ENCODE data around the gene CACNA2D3.
"Not testable (repeated sequence)": the region's sequence is repeated elsewhere in the genome, so short reads cannot be mapped to it uniquely, and the experiment has no call there.

The CACNA2D3 gene

GRCh38 chr3:54122324-54123002, at the start of gene CACNA2D3:
Gene CACNA2D3, plus strand, starts transcription at chr3:54122552.
- DNase-seq, result peak; percentile 40

- no peak for DNase-seq
Measured at GRCh38 chr3:54073386-54073785, 49.0 kb upstream of the CACNA2D3 start.

GRCh38 chr3:54079314-54079713, 43.0 kb upstream of the CACNA2D3 start:
- no peak for DNase-seq

- DNase-seq, result no peak
Measured at GRCh38 chr3:54079730-54080325, 42.5 kb upstream of the CACNA2D3 start.

GRCh38 chr3:54083921-54084320, 38.4 kb upstream of the CACNA2D3 start:
- DNase-seq, result no peak

- DNase-seq, result no peak
Measured at GRCh38 chr3:54085936-54086335, 36.4 kb upstream of the CACNA2D3 start.

GRCh38 chr3:54086652-54087405, 35.5 kb upstream of the CACNA2D3 start:
- DNase-seq, result no peak

- DNase-seq, result no peak
Measured at GRCh38 chr3:54087581-54088410, 34.6 kb upstream of the CACNA2D3 start.

- no peak for DNase-seq
Measured at GRCh38 chr3:54093491-54094248, 28.7 kb upstream of the CACNA2D3 start.

GRCh38 chr3:54094926-54095325, 27.4 kb upstream of the CACNA2D3 start:
- DNase-seq, result no peak

GRCh38 chr3:54099381-54099780, 23.0 kb upstream of the CACNA2D3 start:
- no peak for DNase-seq

GRCh38 chr3:54104084-54104483, 18.3 kb upstream of the CACNA2D3 start:
- no peak for DNase-seq

GRCh38 chr3:54116129-54116528, 6.2 kb upstream of the CACNA2D3 start:
- not testable (repeated sequence) for DNase-seq

- DNase-seq, result peak; percentile 11
Measured at GRCh38 chr3:54120657-54121413, 1.5 kb upstream of the CACNA2D3 start.

- no peak for DNase-seq
Measured at GRCh38 chr3:54121414-54122323, 683 bp upstream of the CACNA2D3 start.

GRCh38 chr3:54123003-54123775, 837 bp downstream of the CACNA2D3 start:
- no peak for DNase-seq

- no peak for DNase-seq
Measured at GRCh38 chr3:54123776-54124196, 1.4 kb downstream of the CACNA2D3 start.

GRCh38 chr3:54125300-54125699, 2.9 kb downstream of the CACNA2D3 start:
- no peak for DNase-seq

GRCh38 chr3:54126551-54126950, 4.2 kb downstream of the CACNA2D3 start:
- no peak for DNase-seq

Data from RPMI8226 (cell line).